Renal pelvis (tissue), 4 donors: ENCODE measurements around the gene SIAH3. TPM values are rescaled to one million over a fixed set of nuclear protein-coding genes. Genes with fewer than 3 reads are reported as not detected.
"Not testable (repeated sequence)": the region's sequence is repeated elsewhere in the genome, so short reads cannot be mapped to it uniquely, and the experiment has no call there.

Source experiments
- DNase-seq: peaks from one replicate; pipeline ENCODE4 v3.0.0-alpha.2; 2013
- polyA plus RNA-seq, 3 donors: library from polyadenylated mRNA; unstranded; fragments of 120-200 nt; gene quantifications; one replicate each; pipeline ENCODE4 v1.2.1, GENCODE V29; 2013; ENCODE audit not compliant: insufficient read length in 3 of 3

Gene SIAH3
- polyA plus RNA-seq, 3 donors, result 0.78 to 0.89 (median 0.81) TPM

- DNase-seq, result no peak
These were observed 68.1 kb downstream of the SIAH3 start for GRCh38 chr13:45783346-45784043.

GRCh38 chr13:45782327-45783045 is 69.1 kb downstream of the SIAH3 start:
- DNase-seq, result no peak

DNA sequence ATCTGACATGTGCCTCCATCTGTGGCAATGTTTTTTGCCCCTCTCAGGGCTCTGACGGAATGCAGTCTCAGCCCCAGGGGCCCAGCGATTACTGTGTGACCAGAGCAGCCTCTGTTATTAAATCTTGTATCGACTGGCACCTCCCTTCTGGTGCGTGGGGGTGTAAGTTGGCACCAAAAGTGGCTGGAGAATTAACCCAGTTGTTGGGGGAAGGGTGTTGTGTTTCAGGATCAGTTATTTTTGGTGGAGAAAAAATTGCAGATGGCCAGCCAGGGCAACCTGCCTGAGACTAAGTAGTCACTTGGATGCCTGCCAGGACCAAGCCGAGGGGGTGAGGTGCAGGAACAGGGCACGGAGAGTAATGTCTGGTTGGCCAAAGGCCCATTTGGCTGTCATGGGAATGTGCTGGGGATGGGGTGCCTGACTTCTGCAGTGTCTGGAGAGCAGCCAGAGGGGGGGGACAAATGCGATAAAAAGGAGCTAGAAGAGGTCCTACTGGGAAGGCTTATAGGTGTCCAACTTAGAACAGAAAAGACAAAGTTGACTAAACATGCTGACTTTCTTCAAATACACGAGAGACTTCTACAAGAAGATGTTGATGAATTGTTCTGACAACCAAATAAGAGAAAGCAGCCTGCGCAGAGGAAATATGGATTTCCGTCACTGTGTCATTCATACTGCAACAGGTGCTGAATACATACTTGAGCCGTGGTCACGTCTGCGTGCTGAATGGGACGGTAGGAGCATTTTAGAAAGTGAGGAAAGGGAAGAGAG is 69.8 kb downstream of the SIAH3 start:
- DNase-seq, result no peak

- no peak for DNase-seq
These were observed 71.7 kb downstream of the SIAH3 start for GRCh38 chr13:45779901-45780300.

DNA sequence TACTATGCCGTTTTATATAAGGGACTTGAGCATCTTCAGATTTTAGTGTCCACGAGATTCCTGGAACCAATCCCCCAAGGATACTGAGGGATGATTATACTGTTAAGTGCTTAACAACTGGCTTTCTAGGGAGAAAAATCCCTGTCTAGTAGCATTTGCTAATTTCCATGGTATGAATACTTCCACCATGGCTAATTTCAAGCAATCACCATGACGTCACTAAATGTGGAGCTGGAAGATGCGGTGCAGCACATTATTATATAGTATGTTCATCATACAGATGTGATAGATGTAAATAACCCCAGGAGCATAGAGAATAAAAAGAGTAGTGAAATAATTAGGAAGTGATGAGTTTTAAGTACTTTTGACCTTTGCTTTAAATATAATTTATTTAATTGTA is 72.7 kb downstream of the SIAH3 start:
- no peak for DNase-seq

DNA sequence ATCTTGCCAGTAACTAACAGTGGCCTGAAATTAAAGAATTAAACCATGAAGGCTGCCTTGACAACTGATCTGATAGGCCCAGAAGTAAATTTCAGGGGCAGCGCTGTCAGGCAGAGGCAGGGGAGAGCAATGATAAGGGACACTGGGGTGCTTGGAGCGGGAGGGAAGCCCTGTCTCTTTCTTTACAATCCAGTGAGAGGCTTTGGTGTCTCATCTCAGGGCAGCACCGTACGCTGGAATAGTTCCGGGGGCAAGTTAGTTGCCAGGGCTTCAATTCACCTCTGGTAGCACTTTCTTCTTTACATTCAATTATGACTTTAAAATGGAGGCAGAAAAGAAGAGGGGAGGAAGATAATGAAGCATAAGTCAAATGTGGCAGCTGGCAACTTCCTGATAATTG is 74.8 kb downstream of the SIAH3 start:
- no peak for DNase-seq

GRCh38 chr13:45775401-45775963 is 76.1 kb downstream of the SIAH3 start:
- DNase-seq, result no peak

- DNase-seq, result no peak
These were observed 77.6 kb downstream of the SIAH3 start for GRCh38 chr13:45773944-45774343.

DNA sequence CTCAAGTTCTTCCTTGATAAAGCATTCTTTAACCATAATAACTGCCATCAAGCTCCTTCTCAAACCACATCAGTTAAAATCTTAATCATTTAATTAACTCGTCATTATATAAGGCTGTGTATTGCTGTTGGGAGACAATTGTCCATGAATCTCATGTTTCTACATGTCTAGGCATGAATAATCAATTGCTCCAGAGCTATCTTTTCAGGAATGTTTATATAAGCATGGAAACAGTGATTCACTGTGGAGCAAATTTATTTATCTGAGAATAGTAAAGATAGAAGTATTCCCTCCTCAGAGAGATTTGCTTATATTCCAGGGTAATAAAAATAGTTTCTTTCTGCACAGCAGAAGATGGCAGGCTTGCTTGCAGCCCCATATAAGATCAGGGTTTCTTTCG is 78.3 kb downstream of the SIAH3 start:
- DNase-seq, result no peak

DNA sequence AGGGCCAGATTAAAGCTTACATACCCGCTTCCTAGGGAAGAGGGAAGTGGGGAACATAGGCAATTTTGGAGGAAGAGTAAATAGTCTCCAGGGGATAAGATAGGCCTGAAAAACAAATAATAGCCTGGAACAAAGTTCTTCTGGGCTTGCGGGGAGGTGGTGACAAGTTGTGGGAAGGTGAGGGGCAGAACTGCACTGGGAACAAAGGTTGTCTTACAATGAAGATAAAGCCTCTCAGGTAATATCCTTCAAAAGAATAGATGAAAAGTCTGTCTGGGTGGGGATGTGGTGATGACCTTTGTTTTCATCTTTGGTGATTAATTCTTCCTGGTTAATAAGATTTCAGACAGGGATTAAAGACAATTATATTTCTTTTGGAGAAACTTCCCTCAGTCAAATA is 80.7 kb downstream of the SIAH3 start:
- DNase-seq, result no peak

GRCh38 chr13:45768656-45769479 is 82.7 kb downstream of the SIAH3 start:
- no peak for DNase-seq

DNA sequence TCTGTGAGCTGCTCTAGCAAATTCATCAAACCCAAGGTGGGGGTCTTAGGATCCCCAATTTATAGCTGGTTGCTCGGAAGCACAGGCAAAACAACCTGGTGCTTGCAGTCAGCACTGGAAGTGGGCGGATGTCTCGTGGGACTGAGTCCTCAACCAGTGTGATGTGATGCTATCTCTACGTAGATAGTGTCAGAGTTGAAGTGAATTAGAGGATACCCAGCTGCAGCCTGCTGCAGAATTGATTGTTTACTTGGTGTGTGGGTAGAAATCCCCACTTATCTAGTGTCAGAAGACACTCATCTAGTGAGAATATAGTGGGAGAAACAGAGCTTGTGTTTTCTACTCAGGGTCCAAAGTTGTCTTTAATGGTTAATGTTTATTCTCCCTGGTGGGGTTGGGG is 86.1 kb downstream of the SIAH3 start:
- no peak for DNase-seq

DNA sequence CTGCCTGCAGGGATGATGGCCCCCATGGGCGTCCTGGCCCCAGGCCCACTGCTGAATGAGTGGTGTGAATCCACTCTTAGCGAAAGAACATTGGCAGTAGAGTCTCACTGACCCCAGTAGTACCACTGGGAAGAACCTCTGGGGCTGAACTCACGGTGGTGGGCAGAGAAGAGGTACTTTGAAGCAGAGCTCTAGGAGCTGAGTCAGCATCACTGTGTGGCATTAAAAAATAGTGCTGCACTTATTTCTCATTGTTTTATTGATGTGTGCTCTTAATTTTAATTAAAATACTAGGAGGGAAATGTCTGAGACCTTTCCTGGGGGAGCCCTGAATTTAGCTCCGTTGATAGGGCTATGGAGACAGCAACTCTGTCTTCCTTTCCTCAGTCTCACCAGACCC is 88.1 kb downstream of the SIAH3 start:
- no peak for DNase-seq

DNA sequence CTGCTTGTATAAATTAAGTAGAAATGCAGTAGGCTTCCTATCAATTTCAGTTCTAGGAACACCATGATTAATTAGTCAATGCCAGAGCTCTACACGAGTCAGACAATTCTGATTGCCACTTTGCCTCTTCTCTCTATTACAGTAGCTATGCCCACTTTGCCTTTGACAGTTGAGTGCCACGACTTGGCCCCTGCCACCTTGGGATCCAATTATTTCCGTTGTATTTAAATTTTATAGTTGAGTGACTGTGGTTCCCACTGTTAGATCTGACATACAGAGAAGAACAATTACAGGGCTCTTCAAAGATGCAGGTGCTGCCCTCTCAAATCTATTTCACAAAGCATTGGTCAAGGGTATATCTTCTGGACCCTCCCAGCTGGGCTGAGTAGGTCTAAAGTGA is 94.0 kb downstream of the SIAH3 start:
- DNase-seq, result not testable (repeated sequence)

DNA sequence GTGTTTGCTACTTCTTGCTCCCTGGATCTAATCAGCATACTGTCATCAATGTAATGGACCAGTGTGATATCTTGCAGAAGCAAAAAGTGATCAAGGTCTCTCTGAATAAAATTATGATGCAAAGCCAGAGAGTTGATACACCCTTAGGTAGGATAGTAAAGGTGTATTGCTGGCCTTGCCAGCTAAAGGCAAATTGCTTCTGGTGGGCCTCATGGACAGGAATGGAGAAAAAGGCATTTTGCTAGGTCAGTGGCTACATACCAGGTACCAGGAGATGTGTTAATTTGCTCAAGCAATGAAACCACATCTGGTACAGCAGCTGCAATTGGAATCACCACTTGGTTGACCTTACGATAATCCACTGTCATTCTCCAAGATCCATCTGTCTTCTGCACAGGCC is 95.1 kb downstream of the SIAH3 start:
- DNase-seq, result not testable (repeated sequence)

GRCh38 chr13:45752510-45752909 is 99.0 kb downstream of the SIAH3 start:
- DNase-seq, result no peak

DNA sequence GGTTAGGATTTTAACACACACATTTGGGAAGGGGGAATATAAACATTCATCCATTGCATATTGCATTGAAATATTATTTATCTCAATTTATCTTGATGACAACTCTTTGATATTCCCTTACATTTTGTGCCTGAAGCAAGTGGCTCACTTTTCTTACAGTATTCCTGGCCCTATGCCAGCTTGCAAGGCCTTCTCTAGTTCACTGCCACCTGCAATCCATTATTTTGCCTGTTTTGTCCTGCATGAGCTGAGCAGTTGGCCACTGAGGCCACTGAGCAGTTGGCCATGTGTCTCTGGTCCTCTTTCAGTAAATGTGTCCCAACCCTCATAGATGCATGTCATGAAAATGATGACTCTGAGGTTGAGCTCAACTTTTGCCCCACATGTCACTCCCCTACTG is 99.7 kb downstream of the SIAH3 start:
- no peak for DNase-seq

DNA sequence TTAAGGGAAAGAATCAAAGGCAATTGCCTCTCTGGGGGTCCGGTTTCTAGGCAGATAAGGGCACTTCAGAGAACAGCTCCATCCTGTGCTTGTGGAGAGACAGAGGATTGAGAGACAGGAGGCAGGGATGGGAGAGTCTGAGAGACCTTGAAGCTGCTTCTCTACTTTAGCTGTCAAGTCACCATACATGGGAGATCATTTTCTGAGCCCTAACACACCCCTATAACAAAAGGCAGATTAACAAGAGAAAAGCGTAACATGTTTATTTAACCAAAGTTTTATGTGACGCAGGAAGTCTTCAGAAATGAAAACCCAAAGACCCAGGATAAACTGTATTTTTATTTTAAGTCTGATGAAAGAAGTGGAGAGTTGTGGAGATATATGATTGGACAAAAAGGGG is 101.0 kb downstream of the SIAH3 start:
- no peak for DNase-seq

GRCh38 chr13:45748941-45749759 is 102.4 kb downstream of the SIAH3 start:
- no peak for DNase-seq

- no peak for DNase-seq
These were observed 104.5 kb downstream of the SIAH3 start for GRCh38 chr13:45747071-45747470.

GRCh38 chr13:45744979-45745378 is 106.6 kb downstream of the SIAH3 start:
- DNase-seq, result no peak
